Measurements from ENCODE around the gene CPS1.

The CPS1 gene

DNA sequence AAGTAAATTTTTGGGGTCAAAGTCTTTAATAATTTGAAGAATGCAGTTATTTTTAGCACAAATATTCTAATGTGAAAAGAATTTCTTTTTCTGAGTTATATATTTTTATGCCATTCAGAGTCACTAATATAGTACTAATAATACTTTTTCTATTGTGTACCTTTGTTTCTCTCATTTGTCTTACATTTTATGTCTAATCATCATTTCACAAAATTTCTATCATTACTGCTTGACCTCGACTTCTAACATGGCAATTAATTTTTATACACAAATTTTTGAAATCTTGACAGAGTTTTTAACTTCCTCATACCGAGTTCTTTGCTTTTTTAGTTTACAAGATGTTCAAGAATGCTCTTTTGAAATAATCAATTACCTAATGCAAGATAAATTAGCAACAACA lies 8.4 kb upstream of the CPS1 start:
- DNase-seq = no peak

DNA sequence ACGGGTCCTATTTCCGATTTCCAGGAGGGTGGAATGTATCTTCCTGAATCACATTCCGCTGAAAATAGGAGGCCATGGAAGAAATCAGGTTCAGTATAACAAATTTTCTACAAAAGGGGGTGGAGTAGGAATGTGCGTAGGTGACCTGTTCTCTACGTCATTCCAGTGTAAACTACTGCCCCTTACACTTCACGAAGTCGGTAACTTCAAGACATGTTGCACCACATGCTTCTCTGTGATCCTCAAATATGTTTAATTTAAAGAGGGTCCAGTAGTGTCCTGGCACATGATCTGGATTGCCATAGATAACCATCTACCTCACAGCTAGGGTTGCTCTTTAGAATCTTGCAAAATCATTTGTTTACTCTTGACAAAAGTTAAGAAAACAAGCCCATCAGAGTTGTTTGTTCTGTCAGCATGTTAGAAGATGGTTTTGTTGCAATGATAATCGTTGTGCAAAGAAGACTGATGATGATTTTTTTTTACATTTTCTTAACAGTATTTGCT lies 7.5 kb upstream of the CPS1 start:
- DNase-seq = no peak

DNA sequence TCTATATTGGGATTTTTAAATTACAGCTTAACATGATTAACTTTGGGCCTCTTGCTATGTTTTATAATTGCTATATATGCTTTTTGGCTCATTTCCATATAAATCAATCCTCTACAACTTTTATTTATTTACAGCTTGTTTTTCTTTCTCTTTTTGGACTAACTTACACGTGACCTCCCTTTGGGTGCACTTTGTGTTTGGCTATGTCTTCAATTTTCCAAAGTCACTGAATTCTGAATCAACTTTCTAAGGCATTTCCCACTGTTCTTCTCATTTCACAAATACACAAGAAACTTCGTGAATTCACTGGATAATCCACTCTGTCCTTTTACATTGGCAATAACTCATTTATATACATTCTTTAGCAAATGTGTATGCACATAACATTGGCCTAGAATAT lies 5.4 kb upstream of the CPS1 start:
- DNase-seq = no peak

DNA sequence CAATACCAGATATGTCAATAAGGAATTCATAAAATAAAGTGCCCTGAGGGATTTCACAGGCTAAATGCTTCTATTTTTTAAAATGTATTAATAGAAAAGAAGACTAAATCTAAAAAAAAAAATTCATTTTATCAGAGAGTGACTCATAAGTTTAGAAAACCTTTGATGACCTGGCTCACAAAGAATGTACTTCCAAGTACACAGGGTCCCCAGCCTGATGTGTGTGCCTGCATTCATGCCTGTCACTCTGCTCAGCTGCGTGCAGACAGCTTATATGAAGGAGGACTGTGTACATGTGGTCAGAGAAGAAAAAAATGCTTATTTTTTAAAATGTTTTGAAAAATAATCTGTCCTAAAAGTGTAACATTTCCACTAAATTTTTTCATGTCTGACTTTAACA lies 3.0 kb upstream of the CPS1 start:
- no peak for DNase-seq

DNA sequence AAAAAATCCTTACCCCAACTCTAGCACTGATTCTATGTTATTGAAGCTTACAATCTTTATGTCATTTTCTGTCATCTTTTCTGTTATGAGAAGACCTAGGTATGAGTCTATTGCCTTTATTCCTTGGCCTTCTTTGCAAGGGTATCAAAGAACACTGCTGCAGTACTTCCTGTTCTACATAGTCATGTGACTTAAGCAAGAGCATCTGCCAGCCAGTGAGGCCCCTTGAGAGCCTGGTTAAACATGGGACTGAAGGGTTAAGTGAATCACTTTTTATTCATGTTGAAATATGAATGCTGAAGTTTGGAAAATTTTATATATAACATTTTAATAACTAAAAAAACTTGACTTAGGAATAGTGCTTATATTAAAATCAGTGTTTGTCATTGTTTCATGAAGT lies 844 bp upstream of the CPS1 start:
- no peak for DNase-seq

DNA sequence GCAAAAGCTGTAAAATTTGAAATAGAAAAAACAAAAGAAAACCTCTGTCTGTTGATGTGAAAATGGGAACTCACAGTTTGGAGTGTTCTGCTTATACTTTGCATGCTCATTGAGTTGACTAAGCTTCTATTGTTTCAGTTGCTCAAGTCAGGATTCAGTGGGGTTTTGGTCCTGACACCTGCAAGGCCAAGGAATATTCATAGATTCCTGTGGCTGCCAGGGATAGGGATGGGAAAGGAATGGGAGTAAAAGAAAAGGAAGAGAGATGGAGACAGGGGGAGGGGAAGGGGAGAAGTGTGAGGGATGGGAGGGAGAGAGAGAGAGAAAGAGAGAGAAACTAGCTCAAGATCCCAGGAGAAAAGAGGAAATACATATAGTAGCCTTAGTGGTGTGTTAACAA lies 1.3 kb downstream of the CPS1 start:
- no peak for DNase-seq

DNA sequence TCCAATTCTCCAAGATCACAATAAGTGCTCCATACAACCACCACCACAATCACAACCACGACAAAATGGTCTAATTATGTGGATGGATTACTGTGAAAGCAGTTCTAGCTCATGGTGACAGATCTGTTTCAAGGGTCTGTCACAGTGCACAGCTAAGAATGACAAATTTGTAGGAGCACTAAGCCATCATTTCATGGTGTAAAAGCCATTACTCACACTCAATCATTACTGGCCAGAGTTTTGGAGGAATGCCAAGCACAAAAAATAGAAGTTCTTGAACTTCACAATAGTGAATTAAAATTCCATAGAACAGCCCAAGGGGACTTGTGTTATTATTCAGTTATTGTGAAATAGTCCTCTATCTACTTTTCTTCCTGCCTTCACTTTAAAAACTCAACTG lies 2.3 kb downstream of the CPS1 start:
- DNase-seq = no peak

DNA sequence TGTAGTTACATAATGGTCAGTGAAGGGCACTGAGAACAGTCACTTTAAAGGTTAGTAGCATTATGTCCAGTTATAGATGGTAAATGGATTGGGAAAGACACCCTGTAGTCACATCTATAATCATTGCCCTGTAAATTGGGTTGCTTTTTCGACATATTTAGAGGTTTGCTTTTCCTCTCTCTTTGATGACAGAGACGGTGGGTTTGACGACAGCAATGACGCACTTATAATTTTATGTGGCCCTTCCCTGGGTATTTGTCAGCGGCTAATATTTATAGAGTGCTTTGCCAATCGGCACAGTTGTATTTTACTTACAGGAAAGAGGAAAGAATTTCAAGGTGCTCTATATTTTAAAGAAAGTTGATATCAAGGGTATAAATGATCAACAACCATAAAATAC lies 2.8 kb downstream of the CPS1 start:
- no peak for DNase-seq

DNA sequence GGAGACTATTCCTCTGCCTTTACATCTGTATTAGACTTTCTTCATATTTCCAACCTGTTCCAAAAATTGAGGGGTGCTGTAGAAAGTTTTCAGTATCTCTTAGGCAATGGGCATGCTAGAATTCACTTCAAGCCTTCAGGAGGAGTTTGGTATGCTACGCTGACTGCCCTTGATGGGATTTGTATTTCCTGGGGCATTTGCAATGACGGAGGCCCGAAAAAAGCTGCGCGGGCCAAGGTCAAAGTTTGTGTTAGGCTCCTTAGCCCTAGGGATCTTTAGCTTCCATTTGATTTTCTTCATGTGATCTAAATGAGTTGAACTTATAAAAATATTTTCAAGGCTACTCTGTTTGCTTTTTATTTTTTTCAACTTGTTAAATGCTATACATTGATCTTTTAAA lies 5.1 kb downstream of the CPS1 start:
- no peak for DNase-seq

DNA sequence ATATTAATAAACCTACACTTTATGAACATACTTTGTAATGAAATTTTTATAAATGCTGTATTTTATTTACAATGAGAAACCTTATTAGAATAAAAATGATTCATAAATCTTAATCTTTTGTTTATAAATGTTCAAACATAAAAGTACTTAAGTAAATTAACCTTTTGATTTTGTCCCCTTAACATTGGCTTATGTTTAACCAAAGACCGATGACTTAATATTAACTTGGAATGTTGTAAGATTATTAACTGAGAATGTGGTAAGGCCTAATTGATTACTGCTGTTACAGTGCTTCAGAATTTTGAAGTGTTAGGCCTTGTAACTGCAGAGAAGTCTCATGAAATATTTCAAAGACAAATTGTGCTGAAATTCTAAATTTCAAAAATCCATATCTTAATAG lies 5.7 kb downstream of the CPS1 start:
- no peak for DNase-seq

DNA sequence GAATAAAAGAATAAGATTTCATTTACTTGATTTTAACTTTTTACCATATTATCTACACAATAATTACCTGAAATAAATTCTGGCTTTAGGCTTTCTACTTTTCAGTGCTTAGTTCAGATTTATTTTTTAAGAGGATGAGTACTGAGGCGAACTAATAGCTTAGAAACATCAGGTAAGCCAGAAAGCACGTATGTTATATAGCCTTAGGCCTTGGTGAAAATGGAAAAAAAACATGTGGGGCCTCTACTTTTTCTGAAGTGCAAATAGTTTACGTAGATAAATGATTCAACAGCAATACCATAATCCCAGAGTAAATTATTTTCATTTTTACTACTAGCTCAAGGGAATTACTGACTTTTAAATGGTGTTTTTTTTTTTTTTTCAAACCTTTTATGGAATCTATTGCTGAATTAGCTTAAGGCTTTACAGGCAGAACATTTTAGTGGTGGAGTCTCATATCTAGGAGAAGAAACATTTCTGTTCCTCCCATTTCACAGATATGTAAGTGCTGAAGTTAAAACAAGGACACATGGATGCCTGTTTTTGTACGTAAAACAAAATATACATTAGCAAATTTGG lies 6.2 kb downstream of the CPS1 start:
- no peak for DNase-seq

DNA sequence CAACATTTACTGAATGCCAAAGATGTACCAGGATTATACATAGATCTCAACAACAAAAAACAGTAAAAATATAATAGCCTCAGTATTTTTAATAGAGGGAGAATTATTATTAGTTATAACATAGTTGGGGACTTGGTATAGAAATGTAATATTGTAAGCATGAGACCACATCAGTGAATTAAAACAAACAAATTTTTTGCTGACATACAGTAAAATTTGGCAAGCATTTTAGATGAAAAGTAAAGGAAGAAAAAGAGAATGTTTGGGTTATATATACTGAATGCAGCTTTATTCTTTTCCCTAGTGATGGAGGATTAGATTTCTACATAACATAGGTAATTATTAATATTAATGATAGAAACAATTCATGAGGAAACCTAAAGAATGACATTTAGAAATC lies 10.9 kb downstream of the CPS1 start:
- no peak for DNase-seq

DNA sequence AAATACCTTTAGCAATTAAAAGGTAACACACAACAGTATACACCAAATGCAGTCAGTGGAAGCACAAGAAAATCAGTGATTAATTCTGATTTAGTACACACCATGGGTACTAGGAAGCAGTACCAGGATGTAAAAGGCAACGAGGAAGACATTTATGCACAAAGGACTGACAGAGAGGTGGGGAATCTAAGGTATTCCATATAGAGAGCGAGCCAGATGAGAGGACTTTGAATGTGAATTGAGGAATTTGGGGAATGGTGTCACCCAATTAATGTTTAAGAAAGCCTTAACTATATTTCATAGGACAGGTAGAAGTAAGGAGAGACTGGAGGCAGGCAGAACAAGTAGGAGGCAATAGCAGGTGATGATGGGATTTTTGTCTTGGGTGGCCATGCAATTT lies 11.7 kb downstream of the CPS1 start:
- no peak for DNase-seq

DNA sequence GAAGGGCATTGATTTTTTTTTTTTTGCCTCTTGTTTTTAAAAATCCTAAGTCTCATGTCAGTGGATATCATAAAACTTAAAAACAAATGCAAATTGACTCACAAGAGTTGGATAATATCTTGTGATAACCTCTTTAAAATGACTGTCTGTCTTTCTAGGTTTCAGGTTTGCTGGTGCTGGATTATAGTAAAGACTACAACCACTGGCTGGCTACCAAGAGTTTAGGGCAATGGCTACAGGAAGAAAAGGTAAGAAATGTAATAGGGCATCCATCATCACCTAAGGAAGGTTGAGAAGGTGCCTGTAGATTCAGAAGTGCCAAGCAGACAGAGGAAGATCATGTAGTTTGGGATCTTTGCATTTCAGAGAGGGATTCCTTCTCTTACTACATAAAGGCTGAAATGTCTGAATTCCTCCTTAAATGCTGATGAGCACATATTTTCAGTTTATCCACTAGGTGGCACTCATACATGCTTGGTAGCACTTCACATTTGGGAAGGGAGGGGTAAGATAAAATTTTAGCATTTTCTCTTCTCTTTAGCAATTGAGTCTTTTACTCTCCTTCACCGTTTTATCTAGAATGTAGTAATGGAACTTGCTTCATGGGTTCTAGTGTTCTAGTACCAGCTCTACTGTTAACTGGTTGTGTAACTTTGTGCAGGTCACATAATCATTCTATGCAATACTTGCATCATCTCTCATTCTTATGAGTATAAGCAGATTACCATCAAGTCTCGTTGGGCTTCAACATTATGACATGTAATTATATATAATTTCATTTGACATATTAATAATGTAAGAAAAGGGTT lies 21.1 kb downstream of the CPS1 start:
- no peak for DNase-seq

DNA sequence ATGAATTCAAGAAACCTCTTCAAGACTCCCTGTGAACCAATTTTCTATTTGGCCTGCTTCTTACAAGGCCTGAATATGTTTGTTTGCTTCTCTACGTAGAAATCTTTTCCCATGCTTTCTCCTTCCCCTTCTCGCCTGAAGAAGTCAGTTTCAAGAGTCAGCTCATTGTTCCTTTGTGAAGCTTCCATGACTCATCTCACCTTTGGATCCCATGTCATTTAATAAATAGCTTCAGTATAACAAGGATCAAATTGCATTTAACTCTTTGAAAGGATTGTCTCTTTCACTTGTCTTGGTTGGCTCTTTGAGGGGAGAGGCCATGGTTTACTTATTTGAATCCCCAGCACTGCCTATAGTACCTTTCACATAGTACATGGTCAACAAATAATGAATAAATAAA lies 28.4 kb downstream of the CPS1 start:
- no peak for DNase-seq

DNA sequence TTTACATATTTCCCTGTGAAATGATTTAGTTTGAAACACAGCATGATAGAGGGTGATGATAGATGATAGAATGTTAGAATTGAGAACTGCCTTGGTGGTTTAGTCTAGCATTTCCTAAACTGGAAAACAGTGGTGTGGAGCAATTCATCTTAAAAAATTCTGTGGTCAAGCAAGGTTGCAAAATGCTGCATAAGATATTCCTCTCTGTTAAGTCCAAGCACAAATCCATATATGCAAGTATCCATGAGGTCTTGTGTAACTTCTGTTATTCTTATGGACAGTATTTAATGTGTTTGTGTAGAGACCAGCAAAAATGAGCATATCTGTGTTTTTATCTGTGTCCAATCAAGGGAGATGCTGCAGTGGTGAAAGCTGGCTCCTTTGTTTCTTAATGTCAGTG lies 30.0 kb downstream of the CPS1 start:
- no peak for DNase-seq

DNA sequence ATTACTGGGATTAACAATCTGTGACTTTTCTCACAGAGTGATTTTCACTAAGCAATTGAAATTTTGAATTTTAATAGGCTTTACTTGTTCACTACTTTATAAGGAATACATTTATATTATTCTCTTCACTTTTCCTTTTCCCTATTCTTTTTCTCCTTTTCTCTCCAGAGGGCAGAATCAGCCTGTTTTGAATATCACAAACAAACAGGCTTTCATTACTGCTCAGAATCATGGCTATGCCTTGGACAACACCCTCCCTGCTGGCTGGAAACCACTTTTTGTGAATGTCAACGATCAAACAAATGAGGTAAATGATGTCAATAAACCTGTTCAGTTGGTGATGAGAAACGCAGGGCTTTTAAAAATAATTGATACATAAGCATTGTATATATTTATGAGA lies 35.3 kb downstream of the CPS1 start:
- no peak for DNase-seq

DNA sequence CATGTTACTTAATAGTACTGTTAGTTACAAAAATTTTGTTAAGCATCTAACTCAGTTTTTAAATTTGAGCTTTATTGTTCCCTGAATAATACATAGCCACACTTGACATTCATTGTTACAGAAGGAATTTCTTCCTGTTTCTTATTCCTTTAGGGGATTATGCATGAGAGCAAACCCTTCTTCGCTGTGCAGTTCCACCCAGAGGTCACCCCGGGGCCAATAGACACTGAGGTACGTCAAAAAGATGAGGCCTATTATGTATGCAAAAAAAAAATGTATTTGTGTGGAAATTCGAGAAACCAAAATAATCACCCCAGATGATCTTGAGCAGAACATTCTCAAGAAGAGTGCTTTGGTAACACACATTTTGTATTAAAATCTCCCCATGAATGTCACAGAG lies 36.3 kb downstream of the CPS1 start:
- DNase-seq = no peak

DNA sequence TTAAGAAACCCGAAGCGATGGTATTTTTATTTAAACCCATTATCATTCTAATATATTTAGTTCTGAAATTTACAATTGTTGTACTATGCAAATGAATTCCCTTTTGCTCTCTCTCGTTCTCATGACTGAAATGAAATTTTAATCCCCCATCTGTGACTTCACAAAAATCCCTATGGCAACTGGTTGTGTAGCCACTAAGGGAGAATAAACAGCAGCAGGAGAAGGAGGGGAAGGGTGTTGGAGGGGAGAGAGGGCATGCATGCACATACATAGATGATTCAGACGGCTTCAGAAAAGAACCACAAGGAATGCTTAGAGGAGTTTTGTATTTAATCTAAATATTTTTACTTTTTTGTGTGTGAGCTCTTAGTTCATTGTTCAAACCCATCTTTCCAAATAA lies 36.8 kb downstream of the CPS1 start:
- DNase-seq = no peak

DNA sequence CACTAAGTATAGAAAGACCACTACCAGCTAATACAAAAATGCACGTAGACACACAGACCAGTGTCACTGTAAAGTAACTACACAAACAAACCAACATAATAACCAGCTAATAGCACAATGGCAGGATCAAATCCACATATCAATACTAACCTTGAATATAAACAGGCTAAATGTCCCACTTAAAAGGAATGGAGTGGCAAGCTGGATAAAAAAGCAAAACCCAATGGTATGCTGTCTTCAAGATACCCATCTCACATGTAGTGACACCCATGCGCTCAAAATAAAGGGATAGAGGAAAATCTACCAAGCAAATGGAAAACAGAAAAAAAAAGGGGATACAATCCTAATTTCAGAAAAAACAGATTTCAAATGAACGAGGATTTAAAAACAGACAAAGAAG lies 41.8 kb downstream of the CPS1 start:
- DNase-seq = no peak

DNA sequence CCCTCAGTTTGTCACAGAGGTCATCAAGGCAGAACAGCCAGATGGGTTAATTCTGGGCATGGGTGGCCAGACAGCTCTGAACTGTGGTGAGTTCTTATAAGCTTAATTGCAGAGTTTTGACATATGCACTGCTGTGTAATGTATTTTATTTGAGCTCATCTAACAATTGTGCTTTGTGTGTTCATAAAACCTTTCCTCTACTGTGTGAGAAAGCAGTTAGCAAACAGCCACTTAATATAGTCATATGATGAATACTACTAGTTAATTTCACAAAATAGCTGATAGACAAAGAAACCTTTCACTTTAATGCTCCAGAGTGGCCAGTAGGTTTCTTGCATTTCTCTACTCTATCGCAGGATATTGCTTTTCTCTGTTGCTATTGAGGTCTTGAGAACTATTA lies 43.1 kb downstream of the CPS1 start:
- DNase-seq = no peak

DNA sequence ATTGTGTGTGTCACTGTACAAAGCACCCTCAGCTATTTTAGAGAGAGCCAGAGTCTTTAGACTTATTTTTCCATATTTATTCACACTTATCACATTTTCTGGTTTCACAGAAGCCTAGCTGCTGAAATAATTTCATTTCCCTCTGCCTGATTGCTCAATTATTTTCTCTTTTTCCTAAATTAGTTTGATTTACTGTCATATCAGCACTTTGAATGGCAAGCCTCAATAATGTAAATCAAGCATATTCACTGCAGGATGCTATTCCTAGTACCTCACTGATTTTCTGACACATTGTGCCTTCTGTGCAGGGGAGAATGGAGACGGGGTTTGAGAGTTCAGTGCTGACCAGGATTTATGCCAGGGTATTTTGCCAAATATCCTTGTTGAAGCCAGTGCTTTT lies 48.3 kb downstream of the CPS1 start:
- DNase-seq = no peak

DNA sequence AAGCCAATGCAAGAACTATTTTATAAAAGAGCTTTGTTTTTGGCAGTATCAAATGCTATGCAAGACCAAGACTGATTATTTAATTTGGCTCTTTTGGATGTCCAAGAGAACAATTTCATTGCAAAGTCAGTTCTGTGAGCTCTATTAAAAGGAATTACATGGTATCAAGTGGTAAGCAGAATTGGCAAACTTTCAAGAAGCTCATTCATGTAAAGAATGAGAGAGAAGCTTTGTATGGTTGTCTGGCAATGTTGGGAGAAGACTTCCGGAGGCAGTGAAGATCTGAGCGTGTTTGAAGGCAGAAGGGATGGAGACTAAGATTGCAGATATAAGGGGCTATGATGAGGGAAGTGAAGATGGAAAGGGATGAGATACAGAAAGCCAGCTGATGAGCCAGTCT lies 49.6 kb downstream of the CPS1 start:
- no peak for DNase-seq

DNA sequence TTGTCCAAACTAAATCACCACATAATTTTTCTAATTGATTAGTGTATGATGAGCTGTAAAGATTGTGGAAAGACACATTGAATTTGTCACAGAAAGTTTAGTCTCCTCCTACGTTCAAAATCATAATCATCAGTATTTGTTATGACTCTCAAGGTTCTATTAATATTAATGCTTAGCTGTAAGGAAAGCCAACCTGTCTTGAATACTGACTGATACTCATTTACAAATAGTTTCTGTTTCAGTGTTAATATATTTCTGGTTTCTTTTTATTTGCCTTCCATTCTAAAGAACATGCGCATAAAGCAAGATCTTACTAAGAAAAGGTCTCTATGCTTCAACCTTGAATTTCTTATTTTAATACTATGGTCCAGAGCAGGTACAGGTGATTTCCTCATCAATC lies 55.1 kb downstream of the CPS1 start:
- DNase-seq = no peak

DNA sequence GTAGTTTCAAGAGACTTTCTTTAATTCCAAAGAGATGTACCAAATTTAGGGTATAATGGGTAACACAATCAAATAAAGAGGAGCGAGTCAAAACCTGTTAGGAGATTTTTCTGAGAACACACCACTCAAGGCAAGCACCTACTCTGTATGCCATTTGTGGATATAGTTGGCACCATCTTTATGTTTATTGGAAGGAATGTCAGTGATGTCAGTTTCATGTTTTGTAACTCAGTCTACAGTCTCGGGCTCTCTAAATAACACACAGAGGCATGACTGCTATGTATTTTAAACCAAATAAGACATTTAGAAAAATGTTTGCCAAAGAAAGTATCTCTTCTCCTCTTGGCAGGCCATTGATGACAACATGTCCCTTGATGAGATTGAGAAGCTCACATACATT lies 59.7 kb downstream of the CPS1 start:
- DNase-seq = no peak

All from stimulated activated naive CD4-positive, alpha-beta T cell treated with Interleukin-2 at 50 U/mL for 16 hours (primary cell).